ENCODE measurements around the gene HPF1. TPM values are rescaled to one million over a fixed set of nuclear protein-coding genes. Genes with fewer than 3 reads are reported as not detected.
"Not testable (repeated sequence)": the region's sequence is repeated elsewhere in the genome, so short reads cannot be mapped to it uniquely, and the experiment has no call there.

The HPF1 gene
- total RNA-seq, 1 donor: 20.6 TPM

GRCh38 chr4:169791062-169791461, 33.3 kb upstream of the HPF1 start:
- H4K20me1 ChIP-seq (ENCODE audit: insufficient read depth, low read length): no peaks in the 10 kb centered on the region
- no peaks in the 10 kb centered on the region for H3K4me1 ChIP-seq (ENCODE audit: insufficient read depth, low read length)
- H3K27ac ChIP-seq (ENCODE audit: low read depth, low read length): no peak overlapping the region
- H3K79me2 ChIP-seq (ENCODE audit: insufficient read depth, low read length): no peaks in the 10 kb centered on the region
- no peak for TF ChIP-seq CTCF (IDR thresholded peaks at IDR 0.05; ENCODE audit: extremely low read depth, low read depth, low read length)
- H3K4me2 ChIP-seq (ENCODE audit: insufficient read depth, low read length): peak overlapping the region; percentile 85
- DNase-seq (ENCODE audit: insufficient read length, low spot score, missing footprints): no peak
- no peaks in the 10 kb centered on the region for H3K9me3 ChIP-seq (ENCODE audit: low read depth, low read length)
- no peak overlapping the region for H2AFZ ChIP-seq (ENCODE audit: low read length)
- peak overlapping the region; percentile 65 for H3K4me3 ChIP-seq (ENCODE audit: insufficient read depth, low read length)
- peaks cover 9% of the 10 kb centered on the region for H3K27me3 ChIP-seq (ENCODE audit: insufficient read depth, low read length)
- no peaks in the 10 kb centered on the region for H3K36me3 ChIP-seq (ENCODE audit: insufficient read depth, low read length)

- Histone ChIP-seq H3K79me2 (ENCODE audit: insufficient read depth, low read length) (no peaks in the 10 kb centered on the region), H3K27ac (ENCODE audit: low read depth, low read length) (no peak overlapping the region), H3K4me2 (ENCODE audit: insufficient read depth, low read length) (peak overlapping the region; percentile 57), H2AFZ (ENCODE audit: low read length) (peak overlapping the region; percentile 65), H3K27me3 (ENCODE audit: insufficient read depth, low read length) (peaks cover 6% of the 10 kb centered on the region), H3K9me3 (ENCODE audit: low read depth, low read length) (no peaks in the 10 kb centered on the region), H3K4me3 (ENCODE audit: insufficient read depth, low read length) (peak overlapping the region; percentile 37), H3K4me1 (ENCODE audit: insufficient read depth, low read length) (peaks cover 3% of the 10 kb centered on the region), H4K20me1 (ENCODE audit: insufficient read depth, low read length) (no peaks in the 10 kb centered on the region), H3K36me3 (ENCODE audit: insufficient read depth, low read length) (no peaks in the 10 kb centered on the region)
- TF ChIP-seq CTCF (IDR thresholded peaks at IDR 0.05; ENCODE audit: extremely low read depth, low read depth, low read length): no peak
- DNase-seq (ENCODE audit: insufficient read length, low spot score, missing footprints): no peak
Observed at GRCh38 chr4:169774466-169775445, 17.0 kb upstream of the HPF1 start.

- H3K4me2 ChIP-seq (ENCODE audit: insufficient read depth, low read length): no peak overlapping the region
- no peak overlapping the region for H2AFZ ChIP-seq (ENCODE audit: low read length)
- TF ChIP-seq CTCF (IDR thresholded peaks at IDR 0.05; ENCODE audit: extremely low read depth, low read depth, low read length): no peak
- peaks cover 3% of the 10 kb centered on the region for H3K4me1 ChIP-seq (ENCODE audit: insufficient read depth, low read length)
- H3K27ac ChIP-seq (ENCODE audit: low read depth, low read length): no peak overlapping the region
- H4K20me1 ChIP-seq (ENCODE audit: insufficient read depth, low read length): no peaks in the 10 kb centered on the region
- H3K4me3 ChIP-seq (ENCODE audit: insufficient read depth, low read length): no peak overlapping the region
- no peaks in the 10 kb centered on the region for H3K9me3 ChIP-seq (ENCODE audit: low read depth, low read length)
- peaks cover 6% of the 10 kb centered on the region for H3K27me3 ChIP-seq (ENCODE audit: insufficient read depth, low read length)
- no peak for DNase-seq (ENCODE audit: insufficient read length, low spot score, missing footprints)
- no peaks in the 10 kb centered on the region for H3K79me2 ChIP-seq (ENCODE audit: insufficient read depth, low read length)
- no peaks in the 10 kb centered on the region for H3K36me3 ChIP-seq (ENCODE audit: insufficient read depth, low read length)
Observed at GRCh38 chr4:169773889-169774288, 16.1 kb upstream of the HPF1 start.

- peak; percentile 59 for DNase-seq (ENCODE audit: insufficient read length, low spot score, missing footprints)
- H4K20me1 ChIP-seq (ENCODE audit: insufficient read depth, low read length); H3K4me2 ChIP-seq (ENCODE audit: insufficient read depth, low read length); H3K4me1 ChIP-seq (ENCODE audit: insufficient read depth, low read length); H3K27me3 ChIP-seq (ENCODE audit: insufficient read depth, low read length); H3K36me3 ChIP-seq (ENCODE audit: insufficient read depth, low read length); H3K9me3 ChIP-seq (ENCODE audit: low read depth, low read length); H3K4me3 ChIP-seq (ENCODE audit: insufficient read depth, low read length); H3K79me2 ChIP-seq (ENCODE audit: insufficient read depth, low read length); H2AFZ ChIP-seq (ENCODE audit: low read length); H3K27ac ChIP-seq (ENCODE audit: low read depth, low read length): not testable (repeated sequence)
Observed at GRCh38 chr4:169771556-169772080, 13.9 kb upstream of the HPF1 start.

Measured in osteoblast (primary cell).